ENCODE measurements around the gene SVBP.
"Not testable (repeated sequence)": the region's sequence is repeated elsewhere in the genome, so short reads cannot be mapped to it uniquely, and the experiment has no call there.

Gene SVBP

GRCh38 chr1:42816585-42817439 is at the start of gene SVBP, which contains the start of gene ERMAP:
SVBP (minus strand) TSS chr1:42817397; CDS start chr1:42816544, 853 bp downstream.
ERMAP (plus strand) TSS chr1:42817122; CDS start chr1:42830449, 13,327 bp downstream.
- peak; percentile 98 for DNase-seq

GRCh38 chr1:42866549-42866948 is 49.4 kb upstream of the SVBP start:
- DNase-seq: no peak

GRCh38 chr1:42861014-42861399 is 43.8 kb upstream of the SVBP start:
- no peak for DNase-seq

GRCh38 chr1:42860339-42861013 is 43.3 kb upstream of the SVBP start:
- DNase-seq: no peak

- DNase-seq: not testable (repeated sequence)
These were observed 42.2 kb upstream of the SVBP start for GRCh38 chr1:42859366-42859765.

- not testable (repeated sequence) for DNase-seq
These were observed 39.4 kb upstream of the SVBP start for GRCh38 chr1:42856554-42856953.

- no peak for DNase-seq
These were observed 36.1 kb upstream of the SVBP start for GRCh38 chr1:42853116-42853884.

- DNase-seq: no peak
These were observed 35.4 kb upstream of the SVBP start for GRCh38 chr1:42852608-42852980.

GRCh38 chr1:42851960-42852607 is 34.9 kb upstream of the SVBP start:
- DNase-seq: no peak

GRCh38 chr1:42851420-42851819 is 34.2 kb upstream of the SVBP start:
- DNase-seq: no peak

- no peak for DNase-seq
These were observed 32.7 kb upstream of the SVBP start for GRCh38 chr1:42849944-42850343.

GRCh38 chr1:42848823-42849537 is 31.8 kb upstream of the SVBP start:
- DNase-seq: no peak

- DNase-seq: no peak
These were observed 30.7 kb upstream of the SVBP start for GRCh38 chr1:42847721-42848460.

- no peak for DNase-seq
These were observed 30.0 kb upstream of the SVBP start for GRCh38 chr1:42847111-42847595.

- DNase-seq: peak; percentile 88
These were observed 29.3 kb upstream of the SVBP start, which contains the start of gene ZNF691 for GRCh38 chr1:42846257-42847110. ZNF691 (plus strand) TSS chr1:42846613; CDS start chr1:42849659, 3,046 bp downstream.

GRCh38 chr1:42845866-42846256 is 28.7 kb upstream of the SVBP start:
- no peak for DNase-seq

- DNase-seq: no peak
These were observed 28.0 kb upstream of the SVBP start for GRCh38 chr1:42845193-42845592.

GRCh38 chr1:42844592-42845140 is 27.5 kb upstream of the SVBP start:
- no peak for DNase-seq

- no peak for DNase-seq
These were observed 24.4 kb upstream of the SVBP start for GRCh38 chr1:42841440-42842147.

Data from activated CD8-positive, alpha-beta memory T cell treated with anti-CD3 and anti-CD28 coated beads for 24 hours (primary cell).